Heart left ventricle (tissue), 16 donors: Measurements from ENCODE around the gene DHX36. TPM values are rescaled to one million over a fixed set of nuclear protein-coding genes. Genes with fewer than 3 reads are reported as not detected.

ENCODE experiments used
- ATAC-seq, 4 donors: fragments of 200-7000 bp; cut with Tn5 transposase; one replicate each; pipeline ENCODE4 v1.9.1; 2020 to 2022; ENCODE audit warnings: moderate library complexity in 4 of 4, mild to moderate bottlenecking in 3 of 4, moderate number of reproducible peaks in 1 of 4
- DNase-seq, 5 donors: peaks; one replicate each; pipeline ENCODE4 v3.0.0-alpha.2; 2020
- H3K27ac ChIP-seq, 12 donors: fragments of 200-600 bp; sonication (generic) in 4 of 12; one replicate each; pipeline versions ENCODE4 v1.5.0 to v1.8.0; 2016 to 2022; ENCODE audit warnings: mild to moderate bottlenecking in 2 of 12
- H3K27me3 ChIP-seq, 9 donors: fragments of 200-600 bp; sonication (generic) in 2 of 9; one replicate each; pipeline versions ENCODE4 v1.5.1 to v1.8.0; 2016 to 2022; ENCODE audit warnings: mild to moderate bottlenecking in 3 of 9
- H3K36me3 ChIP-seq, 9 donors: fragments of 200-600 bp; sonication (generic) in 2 of 9; one replicate each; pipeline versions ENCODE4 v1.5.0 to v1.8.0; 2018 to 2022; ENCODE audit warnings: mild to moderate bottlenecking in 2 of 9
- H3K4me1 ChIP-seq, 12 donors: fragments of 200-600 bp; sonication (generic) in 4 of 12; one replicate each; pipeline versions ENCODE4 v1.5.0 to v1.8.0; 2016 to 2022; ENCODE audit warnings: mild to moderate bottlenecking in 3 of 12
- H3K4me3 ChIP-seq, 12 donors: fragments of 200-600 bp; sonication (generic) in 4 of 12; one replicate each; pipeline versions ENCODE4 v1.5.0 to v1.8.0; 2017 to 2022; ENCODE audit warnings: mild to moderate bottlenecking in 9 of 12, moderate library complexity in 4 of 12
- H3K9me3 ChIP-seq, 12 donors: fragments of 200-600 bp; sonication (generic) in 4 of 12; one replicate each; pipeline versions ENCODE4 v1.5.0 to v1.8.0; 2016 to 2022; ENCODE audit warnings: mild to moderate bottlenecking in 1 of 12
- CTCF ChIP-seq, 12 donors: fragments of 200-600 bp; sonication (generic) in 4 of 12; IDR thresholded peaks; one replicate each; pipeline versions ENCODE4 v1.5.0 to v1.8.0; 2018 to 2022; ENCODE audit warnings: antibody characterized with exemption in 12 of 12, mild to moderate bottlenecking in 5 of 12
- POLR2A ChIP-seq, 2 donors: fragments of 450-650 bp; IDR thresholded peaks; one replicate each; pipeline ENCODE4 v1.6.1; 2017; ENCODE audit warnings: antibody characterized with exemption in 2 of 2, mild to moderate bottlenecking in 2 of 2, moderate library complexity in 2 of 2
- WGBS, 4 donors: extraction: QIAGEN DNeasy Blood & Tissue Kit in 2 of 4; methylation state at CpG; one replicate each; pipeline versions ENCODE4 v1.1.5 to v1.1.7; 2013 to 2018; 5-methylcytosine and 5-hydroxymethylcytosine counted together
- intact Hi-C, 10 donors: fragments of 100-400 bp; cut with DNase I; formaldehyde crosslinking; loops; one replicate each; pipeline versions ENCODE4 v1.11.1 to v1.14.2; 2022
- polyA plus RNA-seq, 2 donors: library from polyadenylated mRNA; stranded (reverse); fragments of 200-250 nt; gene quantifications; one replicate each; pipeline ENCODE4 v1.2.3, GENCODE V29; 2013
- total RNA-seq, 9 donors: library from RNA; depleted of rRNA in 2 of 9; stranded (reverse); fragments of >200 nt in 2 of 9; fragmentation: NEBNext Ultra II Directional in 3 of 9; extraction: Animal tissue kit (Norgen Biotek cat#: 25700) in 3 of 9; gene quantifications; one replicate each; pipeline versions ENCODE4 v1.1.0 to v1.2.4, GENCODE V29; 2016 to 2023
- donor health status: ischemic (EF 13 %, LVEDD 7.1; RV severe dilation, severe dysfunction).
- donor health status: healthy with polysubstance abuse.
- donor health status: DM: no; HTN: yes; CAD: no.
- donor health status: DM: no; HTN: no; CAD: no.
- donor health status: ischemic (EF 25% LVEDD 6.9; RV normal size, moderate dysfunction).
- donor health status: ischemic (EF 25% LVEDD 5.7; RV mildly dilated, moderate dysfunction).
- donor health status: healthy.
- donor health status: DM: yes; HTN: yes; CAD: no.
- donor health status: ischemic (EF 35%, LVEDD 5.7; RV mildly dilated, moderate dysfunction).
- donor health status: nonischemic (EF 11% LVEDD 7.7; RV severe dilation, severe dysfunction).
- donor health status: DM: yes; HTN: yes; CAD: no.
- donor health status: PGD.
- donor health status: ischemic (EF 29% LVEDD 5.4; RV normal size, mild dysfunction).
- donor health status: nonischemic (EF 23%, LVEDD 6.1; RV moderate dilation, normal function).

Gene DHX36
- total and polyA plus RNA-seq, 11 donors, result 20.4 to 50.0 (median 34.2) TPM

GRCh38 chr3:154338570-154338969 is 14.3 kb upstream of the DHX36 start:
- ATAC-seq (no peak), DNase-seq (no peak)
- WGBS, 4 donors, result 62 to 68% (median 63%) methylated on average over 4 of the region's 4 CpGs
- intact Hi-C loops, result loop anchor here in 9 of 10 donors (5.0 to 10.0 kb wide), 3 partner anchors 984 to 1366 kb away; no protein-coding TSS in a partner anchor
- no peak overlapping the region for H3K4me3 ChIP-seq
- H3K27me3 ChIP-seq, result peaks cover 0 to 8% (median 0%) of the 10 kb centered on the region in 9 donors
- no peaks in the 10 kb centered on the region for H3K4me1 ChIP-seq
- H3K36me3 ChIP-seq, result no peaks in the 10 kb centered on the region
- no peak for TF ChIP-seq CTCF (IDR thresholded peaks at IDR 0.05)
- no peaks in the 10 kb centered on the region for H3K9me3 ChIP-seq
- H3K27ac ChIP-seq, result no peak overlapping the region

GRCh38 chr3:154338008-154338407 is 13.7 kb upstream of the DHX36 start:
- intact Hi-C loops, result loop anchor here in 9 of 10 donors (5.0 to 10.0 kb wide), 3 partner anchors 984 to 1367 kb away; no protein-coding TSS in a partner anchor
- H3K4me1 ChIP-seq, result no peaks in the 10 kb centered on the region
- no peak overlapping the region for H3K4me3 ChIP-seq
- ATAC-seq (no peak), DNase-seq (no peak)
- no peaks in the 10 kb centered on the region for H3K9me3 ChIP-seq
- WGBS, 4 donors, result 85 to 90% (median 86%) methylated on average over 6 of the region's 6 CpGs
- peaks cover 0 to 8% (median 0%) of the 10 kb centered on the region in 9 donors for H3K27me3 ChIP-seq
- H3K27ac ChIP-seq, result no peak overlapping the region
- no peaks in the 10 kb centered on the region for H3K36me3 ChIP-seq
- TF ChIP-seq POLR2A (IDR thresholded peaks at IDR 0.05), result no peak
- no peak for TF ChIP-seq CTCF (IDR thresholded peaks at IDR 0.05)

- Histone ChIP-seq H3K36me3 (no peaks in the 10 kb centered on the region), H3K27ac (no peak overlapping the region), H3K27me3 (peaks cover 0 to 2% (median 0%) of the 10 kb centered on the region in 9 donors), H3K4me3 (no peak overlapping the region), H3K9me3 (no peaks in the 10 kb centered on the region), H3K4me1 (no peaks in the 10 kb centered on the region)
- ATAC-seq (no peak), DNase-seq (no peak)
- 14 to 23% (median 17%) methylated on average over 3 of the region's 3 CpGs for whole genome bisulfite sequencing, 4 donors
- intact Hi-C loops, result loop anchor here (2.0 to 10.0 kb wide), 5 partner anchors 987 to 1370 kb away; no protein-coding TSS in a partner anchor
- TF ChIP-seq POLR2A (IDR thresholded peaks at IDR 0.05) (no peak), CTCF (IDR thresholded peaks at IDR 0.05) (peak; percentile 35 to 82 (median 61))
Measured at GRCh38 chr3:154334973-154335420, 10.7 kb upstream of the DHX36 start.

GRCh38 chr3:154327871-154328270 is 3.6 kb upstream of the DHX36 start:
- Histone ChIP-seq H3K27me3 (no peaks in the 10 kb centered on the region), H3K9me3 (no peaks in the 10 kb centered on the region), H3K27ac (no peak overlapping the region), H3K4me1 (peaks cover 0 to 13% (median 7%) of the 10 kb centered on the region in 12 donors), H3K36me3 (no peaks in the 10 kb centered on the region), H3K4me3 (no peak overlapping the region)
- DNase-seq, result no peak
- ATAC-seq, result no peak
- no peak for TF ChIP-seq CTCF (IDR thresholded peaks at IDR 0.05)
- no peak for TF ChIP-seq POLR2A (IDR thresholded peaks at IDR 0.05)
- intact Hi-C loops, result loop anchor here in 1 of 10 donors (10.0 kb wide), 1 partner anchor 1547 kb away; the partner anchor contains the start of gene GMPS
